HepG2 (cell line): ENCODE data around the gene PYGB. TPM values are rescaled to one million over a fixed set of nuclear protein-coding genes. Genes with fewer than 3 reads are reported as not detected.
A peak's percentile ranks its signal among the peaks of the same experiment; 100 is the strongest.

ENCODE experiments used
- RXRB ChIP-seq: IDR thresholded peaks from 2 replicates; pipeline ENCODE4 v1.6.1; 2016; ENCODE audit warnings: borderline replicate concordance, missing genetic modification reagents, missing compliant biosample characterization
- SP4 ChIP-seq: sonication (generic); formaldehyde crosslinking; IDR thresholded peaks from 2 replicates; pipeline ENCODE4 v1.8.1; 2023; ENCODE audit warnings: mild to moderate bottlenecking, missing genetic modification reagents
- ZNF614 ChIP-seq: IDR thresholded peaks from 2 replicates; pipeline ENCODE4 v1.6.1; 2018; ENCODE audit warnings: missing biosample characterization, missing genetic modification reagents, inconsistent platforms, borderline replicate concordance
- ZNF687 ChIP-seq: sonication (generic); formaldehyde crosslinking; IDR thresholded peaks from 2 replicates; pipeline ENCODE4 v1.5.1; 2020; ENCODE audit warnings: mild to moderate bottlenecking, missing genetic modification reagents, moderate library complexity
- polyA plus RNA-seq, 8 experiments: library from polyadenylated mRNA; depleted of rRNA in 3 of 8; stranded (reverse) in 7 of 8; unstranded in 1 of 8; fragments of >200 nt; fragmentation: Illumina TruSeq in 4 of 8; extraction: Trizol in 4 of 8; gene quantifications; 2 replicates each; pipeline versions ENCODE4 v1.2.1 to v1.2.3, GENCODE V29; 2011 to 2016; ENCODE audit warnings: low read depth in 4 of 8, missing spikeins in 1 of 8, mixed read lengths in 1 of 8; ENCODE audit not compliant: insufficient read depth in 1 of 8
- total RNA-seq, 5 experiments: library from RNA; depleted of rRNA; stranded (reverse); fragments of >200 nt; fragmentation: Illumina TruSeq; extraction: Trizol; gene quantifications; 2 replicates each; pipeline ENCODE4 v1.2.3, GENCODE V29; 2016; ENCODE audit warnings: low read depth in 1 of 5
- TF ChIP-seq, protein P1 (sequence below): sonication (generic); formaldehyde crosslinking; IDR thresholded peaks from 2 replicates; pipeline ENCODE4 v1.4.0; 2020; ENCODE audit warnings: missing genetic modification reagents, borderline replicate concordance
- TF ChIP-seq, protein P2 (sequence below): IDR thresholded peaks from 2 replicates; pipeline ENCODE4 v1.4.0; 2020; ENCODE audit warnings: mild to moderate bottlenecking, missing genetic modification reagents
- TF ChIP-seq, protein P3 (sequence below): sonication (generic); formaldehyde crosslinking; IDR thresholded peaks from 2 replicates; pipeline ENCODE4 v1.4.0; 2020; ENCODE audit warnings: missing genetic modification reagents

PYGB gene
- total and polyA plus RNA-seq, 2 of the 13 experiments (the other 11 are each of a cell fraction or from before 2014, with no cell fraction given): 24.2 to 86.3 TPM

- TF ChIP-seq, protein P1, sequence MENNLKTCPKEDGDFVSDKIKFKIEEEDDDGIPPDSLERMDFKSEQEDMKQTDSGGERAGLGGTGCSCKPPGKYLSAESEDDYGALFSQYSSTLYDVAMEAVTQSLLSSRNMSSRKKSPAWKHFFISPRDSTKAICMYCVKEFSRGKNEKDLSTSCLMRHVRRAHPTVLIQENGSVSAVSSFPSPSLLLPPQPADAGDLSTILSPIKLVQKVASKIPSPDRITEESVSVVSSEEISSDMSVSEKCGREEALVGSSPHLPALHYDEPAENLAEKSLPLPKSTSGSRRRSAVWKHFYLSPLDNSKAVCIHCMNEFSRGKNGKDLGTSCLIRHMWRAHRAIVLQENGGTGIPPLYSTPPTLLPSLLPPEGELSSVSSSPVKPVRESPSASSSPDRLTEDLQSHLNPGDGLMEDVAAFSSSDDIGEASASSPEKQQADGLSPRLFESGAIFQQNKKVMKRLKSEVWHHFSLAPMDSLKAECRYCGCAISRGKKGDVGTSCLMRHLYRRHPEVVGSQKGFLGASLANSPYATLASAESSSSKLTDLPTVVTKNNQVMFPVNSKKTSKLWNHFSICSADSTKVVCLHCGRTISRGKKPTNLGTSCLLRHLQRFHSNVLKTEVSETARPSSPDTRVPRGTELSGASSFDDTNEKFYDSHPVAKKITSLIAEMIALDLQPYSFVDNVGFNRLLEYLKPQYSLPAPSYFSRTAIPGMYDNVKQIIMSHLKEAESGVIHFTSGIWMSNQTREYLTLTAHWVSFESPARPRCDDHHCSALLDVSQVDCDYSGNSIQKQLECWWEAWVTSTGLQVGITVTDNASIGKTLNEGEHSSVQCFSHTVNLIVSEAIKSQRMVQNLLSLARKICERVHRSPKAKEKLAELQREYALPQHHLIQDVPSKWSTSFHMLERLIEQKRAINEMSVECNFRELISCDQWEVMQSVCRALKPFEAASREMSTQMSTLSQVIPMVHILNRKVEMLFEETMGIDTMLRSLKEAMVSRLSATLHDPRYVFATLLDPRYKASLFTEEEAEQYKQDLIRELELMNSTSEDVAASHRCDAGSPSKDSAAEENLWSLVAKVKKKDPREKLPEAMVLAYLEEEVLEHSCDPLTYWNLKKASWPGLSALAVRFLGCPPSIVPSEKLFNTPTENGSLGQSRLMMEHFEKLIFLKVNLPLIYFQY: 0 out of 2 replicates have a peak, but pooled peaks have one; percentile 4
- TF ChIP-seq RXRB (CRISPR knock-in tag) (0 out of 2 replicates have a peak, but pooled peaks have one; percentile 27), SP4 (CRISPR knock-in tag) (peak; percentile 50; the same call in 1 of the 2 replicates), ZNF614 (CRISPR knock-in tag) (0 out of 2 replicates have a peak, but pooled peaks have one; percentile 67), ZNF687 (peak; percentile 68)
- TF ChIP-seq, protein P2, sequence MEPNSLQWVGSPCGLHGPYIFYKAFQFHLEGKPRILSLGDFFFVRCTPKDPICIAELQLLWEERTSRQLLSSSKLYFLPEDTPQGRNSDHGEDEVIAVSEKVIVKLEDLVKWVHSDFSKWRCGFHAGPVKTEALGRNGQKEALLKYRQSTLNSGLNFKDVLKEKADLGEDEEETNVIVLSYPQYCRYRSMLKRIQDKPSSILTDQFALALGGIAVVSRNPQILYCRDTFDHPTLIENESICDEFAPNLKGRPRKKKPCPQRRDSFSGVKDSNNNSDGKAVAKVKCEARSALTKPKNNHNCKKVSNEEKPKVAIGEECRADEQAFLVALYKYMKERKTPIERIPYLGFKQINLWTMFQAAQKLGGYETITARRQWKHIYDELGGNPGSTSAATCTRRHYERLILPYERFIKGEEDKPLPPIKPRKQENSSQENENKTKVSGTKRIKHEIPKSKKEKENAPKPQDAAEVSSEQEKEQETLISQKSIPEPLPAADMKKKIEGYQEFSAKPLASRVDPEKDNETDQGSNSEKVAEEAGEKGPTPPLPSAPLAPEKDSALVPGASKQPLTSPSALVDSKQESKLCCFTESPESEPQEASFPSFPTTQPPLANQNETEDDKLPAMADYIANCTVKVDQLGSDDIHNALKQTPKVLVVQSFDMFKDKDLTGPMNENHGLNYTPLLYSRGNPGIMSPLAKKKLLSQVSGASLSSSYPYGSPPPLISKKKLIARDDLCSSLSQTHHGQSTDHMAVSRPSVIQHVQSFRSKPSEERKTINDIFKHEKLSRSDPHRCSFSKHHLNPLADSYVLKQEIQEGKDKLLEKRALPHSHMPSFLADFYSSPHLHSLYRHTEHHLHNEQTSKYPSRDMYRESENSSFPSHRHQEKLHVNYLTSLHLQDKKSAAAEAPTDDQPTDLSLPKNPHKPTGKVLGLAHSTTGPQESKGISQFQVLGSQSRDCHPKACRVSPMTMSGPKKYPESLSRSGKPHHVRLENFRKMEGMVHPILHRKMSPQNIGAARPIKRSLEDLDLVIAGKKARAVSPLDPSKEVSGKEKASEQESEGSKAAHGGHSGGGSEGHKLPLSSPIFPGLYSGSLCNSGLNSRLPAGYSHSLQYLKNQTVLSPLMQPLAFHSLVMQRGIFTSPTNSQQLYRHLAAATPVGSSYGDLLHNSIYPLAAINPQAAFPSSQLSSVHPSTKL (CRISPR knock-in tag): 0 out of 2 replicates have a peak, but pooled peaks have one; percentile 12
- TF ChIP-seq, protein P3, sequence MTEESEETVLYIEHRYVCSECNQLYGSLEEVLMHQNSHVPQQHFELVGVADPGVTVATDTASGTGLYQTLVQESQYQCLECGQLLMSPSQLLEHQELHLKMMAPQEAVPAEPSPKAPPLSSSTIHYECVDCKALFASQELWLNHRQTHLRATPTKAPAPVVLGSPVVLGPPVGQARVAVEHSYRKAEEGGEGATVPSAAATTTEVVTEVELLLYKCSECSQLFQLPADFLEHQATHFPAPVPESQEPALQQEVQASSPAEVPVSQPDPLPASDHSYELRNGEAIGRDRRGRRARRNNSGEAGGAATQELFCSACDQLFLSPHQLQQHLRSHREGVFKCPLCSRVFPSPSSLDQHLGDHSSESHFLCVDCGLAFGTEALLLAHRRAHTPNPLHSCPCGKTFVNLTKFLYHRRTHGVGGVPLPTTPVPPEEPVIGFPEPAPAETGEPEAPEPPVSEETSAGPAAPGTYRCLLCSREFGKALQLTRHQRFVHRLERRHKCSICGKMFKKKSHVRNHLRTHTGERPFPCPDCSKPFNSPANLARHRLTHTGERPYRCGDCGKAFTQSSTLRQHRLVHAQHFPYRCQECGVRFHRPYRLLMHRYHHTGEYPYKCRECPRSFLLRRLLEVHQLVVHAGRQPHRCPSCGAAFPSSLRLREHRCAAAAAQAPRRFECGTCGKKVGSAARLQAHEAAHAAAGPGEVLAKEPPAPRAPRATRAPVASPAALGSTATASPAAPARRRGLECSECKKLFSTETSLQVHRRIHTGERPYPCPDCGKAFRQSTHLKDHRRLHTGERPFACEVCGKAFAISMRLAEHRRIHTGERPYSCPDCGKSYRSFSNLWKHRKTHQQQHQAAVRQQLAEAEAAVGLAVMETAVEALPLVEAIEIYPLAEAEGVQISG: no peak
- TF ChIP-seq, all 625 proteins: peak for 34
These were observed 91.7 kb downstream of the PYGB start (continued) for GRCh38 chr20:25339608-25340007.
